Stimulated activated CD8-positive, alpha-beta memory T cell treated with anti-CD3 and anti-CD28 coated beads, Interleukin-15, amount 100 ng/mL, for 48 hours (primary cell): Measurements from ENCODE around the gene PRKCSH.

Source experiments
- DNase-seq, 2 donors: peaks; one replicate each; pipeline ENCODE4 v3.0.0-alpha.2; 2020; ENCODE audit warnings: low read depth in 2 of 2

The PRKCSH gene

DNA sequence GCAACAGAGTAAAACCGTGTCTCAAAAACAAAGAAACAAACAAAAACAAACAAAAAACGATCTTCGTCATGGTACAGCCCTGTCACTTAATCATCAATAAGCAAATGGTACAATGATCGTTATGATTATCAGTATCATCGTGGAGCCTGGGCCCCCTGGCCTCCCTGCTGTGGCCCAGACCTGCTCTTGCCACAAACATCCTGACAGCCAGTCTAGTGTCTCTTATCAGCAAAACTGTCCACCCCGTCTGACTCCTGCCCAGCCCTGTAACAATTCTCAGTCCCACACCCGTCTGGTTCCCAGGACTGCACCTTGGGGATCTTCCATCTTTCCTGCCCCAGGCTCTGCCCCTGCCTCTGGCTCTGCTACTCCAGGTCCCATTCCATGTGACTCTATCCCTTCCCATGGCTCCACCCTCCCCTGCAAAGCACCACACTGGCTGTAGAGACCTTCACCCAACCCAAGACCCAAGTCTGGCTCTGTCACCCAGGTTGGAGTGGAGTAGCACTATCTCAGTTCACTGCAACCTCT, 64.5 kb downstream of the PRKCSH start:
- no peak for DNase-seq
